Glutamatergic neuron (in vitro differentiated cells): ENCODE results near the gene CHRNA3. TPM values are rescaled to one million over a fixed set of nuclear protein-coding genes. Genes with fewer than 3 reads are reported as not detected.

Experiments used
- DNase-seq: peaks from one replicate; pipeline ENCODE4 v3.0.0; 2022
- H3K27ac Mint-ChIP-seq: one replicate; pipeline ENCODE4 v1.8.0; 2020; ENCODE audit warnings: mild to moderate bottlenecking, mixed read lengths, inconsistent platforms; ENCODE audit not compliant: unreplicated experiment
- H3K27me3 Mint-ChIP-seq: one replicate; pipeline ENCODE4 v1.8.0; 2020; ENCODE audit warnings: mild to moderate bottlenecking, moderate library complexity, mixed read lengths, inconsistent platforms; ENCODE audit not compliant: unreplicated experiment
- H3K36me3 Mint-ChIP-seq: one replicate; pipeline ENCODE4 v1.8.0; 2020; ENCODE audit warnings: mild to moderate bottlenecking, mixed read lengths, inconsistent platforms; ENCODE audit not compliant: unreplicated experiment
- H3K4me1 Mint-ChIP-seq: one replicate; pipeline ENCODE4 v1.8.0; 2020; ENCODE audit warnings: mild to moderate bottlenecking, low read depth, mixed read lengths, inconsistent platforms; ENCODE audit not compliant: unreplicated experiment
- H3K4me3 Mint-ChIP-seq: one replicate; pipeline ENCODE4 v1.8.0; 2020; ENCODE audit warnings: mild to moderate bottlenecking, mixed read lengths, inconsistent platforms; ENCODE audit not compliant: unreplicated experiment
- H3K9me3 Mint-ChIP-seq: one replicate; pipeline ENCODE4 v1.8.0; 2020; ENCODE audit warnings: mild to moderate bottlenecking, moderate library complexity, mixed read lengths, inconsistent platforms; ENCODE audit not compliant: unreplicated experiment
- total RNA-seq: library from RNA; stranded (reverse); fragmentation: NEBNext Ultra II Directional; extraction: Animal tissue kit (Norgen Biotek cat#: 25700); gene quantifications from one replicate; pipeline ENCODE4 v1.2.1, GENCODE V29; 2021; ENCODE audit not compliant: unreplicated experiment
- TF ChIP-seq, protein P1 (sequence below): fragments of 200-600 bp; sonication (generic); IDR thresholded peaks from one replicate; pipeline ENCODE4 v1.5.0; 2021; ENCODE audit not compliant: partially characterized antibody, unreplicated experiment

The CHRNA3 gene
- total RNA-seq, 1 donor from 2014 or later = 208 TPM

DNA sequence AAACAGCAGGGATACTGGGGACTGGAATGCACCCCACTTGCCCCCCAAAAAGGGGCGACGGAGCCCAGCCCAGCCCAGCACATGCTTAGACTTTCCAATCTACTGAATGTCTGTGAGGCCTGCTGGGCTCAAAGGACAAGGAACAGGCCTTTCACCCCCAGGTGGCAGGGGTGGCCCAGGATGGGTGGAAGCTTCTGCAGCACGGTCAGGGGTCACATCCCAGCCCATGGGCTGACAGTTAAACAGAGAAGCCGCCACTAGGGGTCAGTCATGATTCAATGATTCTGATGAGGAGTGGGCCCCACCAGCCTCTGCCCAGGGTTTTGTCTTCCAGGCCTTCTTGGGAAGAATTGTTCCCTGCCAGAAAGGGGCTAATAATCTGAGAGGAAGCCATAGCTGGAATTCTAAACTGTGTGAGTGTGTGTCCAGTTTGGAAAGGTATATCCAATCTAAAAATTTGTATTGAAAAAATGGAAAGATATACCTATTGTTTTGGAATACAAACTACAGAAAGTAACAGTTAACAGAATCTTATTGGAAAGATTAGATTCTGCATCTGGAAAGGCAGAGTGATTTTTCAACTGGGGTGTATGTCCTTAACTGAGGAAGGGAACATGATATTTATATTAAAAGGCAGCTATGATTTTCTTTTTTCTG lies 18.0 kb upstream of the CHRNA3 start:
- peaks cover 43% of the 10 kb centered on the region for H3K4me1 Mint-ChIP-seq
- H3K4me3 Mint-ChIP-seq = peak overlapping the region; percentile 69
- DNase-seq = peak; percentile 86
- H3K36me3 Mint-ChIP-seq = peaks cover 8% of the 10 kb centered on the region
- peaks cover 6% of the 10 kb centered on the region for H3K9me3 Mint-ChIP-seq
- H3K27ac Mint-ChIP-seq = no peak overlapping the region
- TF ChIP-seq, protein P1, sequence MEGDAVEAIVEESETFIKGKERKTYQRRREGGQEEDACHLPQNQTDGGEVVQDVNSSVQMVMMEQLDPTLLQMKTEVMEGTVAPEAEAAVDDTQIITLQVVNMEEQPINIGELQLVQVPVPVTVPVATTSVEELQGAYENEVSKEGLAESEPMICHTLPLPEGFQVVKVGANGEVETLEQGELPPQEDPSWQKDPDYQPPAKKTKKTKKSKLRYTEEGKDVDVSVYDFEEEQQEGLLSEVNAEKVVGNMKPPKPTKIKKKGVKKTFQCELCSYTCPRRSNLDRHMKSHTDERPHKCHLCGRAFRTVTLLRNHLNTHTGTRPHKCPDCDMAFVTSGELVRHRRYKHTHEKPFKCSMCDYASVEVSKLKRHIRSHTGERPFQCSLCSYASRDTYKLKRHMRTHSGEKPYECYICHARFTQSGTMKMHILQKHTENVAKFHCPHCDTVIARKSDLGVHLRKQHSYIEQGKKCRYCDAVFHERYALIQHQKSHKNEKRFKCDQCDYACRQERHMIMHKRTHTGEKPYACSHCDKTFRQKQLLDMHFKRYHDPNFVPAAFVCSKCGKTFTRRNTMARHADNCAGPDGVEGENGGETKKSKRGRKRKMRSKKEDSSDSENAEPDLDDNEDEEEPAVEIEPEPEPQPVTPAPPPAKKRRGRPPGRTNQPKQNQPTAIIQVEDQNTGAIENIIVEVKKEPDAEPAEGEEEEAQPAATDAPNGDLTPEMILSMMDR = peak; percentile 92
- peaks cover 5% of the 10 kb centered on the region for H3K27me3 Mint-ChIP-seq

DNA sequence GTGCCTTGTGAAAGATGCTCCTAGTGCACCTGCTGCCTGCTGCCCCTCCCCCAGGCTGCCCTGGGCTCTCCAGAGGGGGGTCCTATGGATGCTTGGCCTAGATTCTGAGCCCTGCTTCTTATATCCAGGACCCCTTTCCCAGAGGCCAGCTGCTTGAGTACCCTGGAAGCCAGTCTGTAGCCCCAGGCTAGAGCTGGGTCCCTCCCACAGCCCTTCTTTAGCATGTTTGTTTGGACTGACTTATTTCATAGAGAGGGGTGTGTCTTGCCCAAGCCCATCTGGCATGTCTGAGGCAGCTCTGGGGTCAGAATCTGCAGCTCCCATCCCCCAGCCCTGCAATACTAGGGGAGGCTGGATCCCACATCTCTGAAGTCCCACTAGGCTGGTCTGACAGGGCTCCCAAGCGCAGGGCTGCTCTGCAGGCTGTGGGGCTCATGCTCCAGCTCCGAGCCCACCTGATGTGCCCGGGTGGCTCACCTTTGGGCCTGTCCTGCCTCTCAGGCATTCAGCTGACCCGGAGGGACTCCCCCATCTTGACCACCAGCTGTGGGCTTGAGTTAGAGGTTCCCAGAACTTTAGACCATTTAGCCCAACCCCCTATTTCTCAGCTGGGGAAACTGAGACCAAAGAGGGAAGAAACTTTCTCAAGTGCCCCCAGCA lies 17.1 kb upstream of the CHRNA3 start:
- Mint-ChIP-seq H3K4me3 (peak overlapping the region; percentile 55), H3K9me3 (peaks cover 7% of the 10 kb centered on the region), H3K27me3 (peaks cover 6% of the 10 kb centered on the region), H3K4me1 (peaks cover 45% of the 10 kb centered on the region), H3K27ac (peak overlapping the region; percentile 62), H3K36me3 (peaks cover 17% of the 10 kb centered on the region)
- TF ChIP-seq, protein P1 = no peak
- peak; percentile 69 for DNase-seq

DNA sequence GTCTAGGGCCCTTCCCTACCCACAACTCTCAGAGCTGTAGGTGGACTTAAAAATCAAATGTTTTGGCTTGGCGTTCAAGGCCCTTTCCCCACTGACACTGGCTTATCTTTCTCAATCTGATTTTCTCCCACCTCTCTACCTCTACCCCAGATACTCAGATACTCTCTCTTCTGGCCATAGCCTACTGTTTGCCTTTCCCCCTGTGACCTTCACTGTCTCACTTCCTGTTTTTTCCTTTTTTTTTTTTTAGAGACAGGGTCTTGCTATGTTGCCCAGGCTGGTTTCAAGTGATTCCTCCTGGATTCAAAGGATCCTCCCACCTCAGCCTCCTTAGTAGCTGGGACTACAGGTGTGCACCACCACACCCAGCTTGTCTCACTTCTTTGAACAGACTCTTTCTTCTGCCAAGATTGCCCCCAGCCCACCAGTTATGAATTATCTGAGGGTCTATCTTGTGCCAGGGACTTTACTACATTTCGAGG lies 15.6 kb upstream of the CHRNA3 start:
- H3K36me3 Mint-ChIP-seq = peaks cover 29% of the 10 kb centered on the region
- H3K4me1 Mint-ChIP-seq = peaks cover 35% of the 10 kb centered on the region
- TF ChIP-seq, protein P1 = no peak
- H3K4me3 Mint-ChIP-seq = no peak overlapping the region
- peaks cover 8% of the 10 kb centered on the region for H3K9me3 Mint-ChIP-seq
- no peak for DNase-seq
- peak overlapping the region; percentile 18 for H3K27ac Mint-ChIP-seq
- H3K27me3 Mint-ChIP-seq = peaks cover 11% of the 10 kb centered on the region

DNA sequence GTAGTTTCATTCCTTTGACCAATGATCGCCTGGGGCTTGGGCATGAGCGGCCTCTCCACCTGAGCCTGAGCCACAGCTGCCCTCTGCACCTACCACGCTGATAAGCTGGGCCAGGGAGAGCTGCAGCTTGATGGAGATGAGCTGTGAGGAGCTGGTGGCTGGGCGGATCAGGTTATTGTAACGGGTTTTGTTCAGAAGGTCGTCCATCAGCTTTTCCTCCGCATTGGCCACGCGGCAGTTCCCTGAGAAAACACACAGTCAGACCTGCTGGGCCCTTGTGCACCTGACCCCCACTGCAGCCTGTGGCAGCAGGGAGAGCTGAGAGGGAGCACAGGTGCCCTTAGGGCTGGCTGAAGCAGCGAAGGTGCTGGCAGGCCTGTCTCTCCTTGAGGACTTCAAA lies 14.6 kb upstream of the CHRNA3 start:
- Mint-ChIP-seq H3K27ac (no peak overlapping the region), H3K9me3 (peaks cover 8% of the 10 kb centered on the region), H3K36me3 (peaks cover 31% of the 10 kb centered on the region), H3K27me3 (peaks cover 12% of the 10 kb centered on the region), H3K4me1 (peaks cover 35% of the 10 kb centered on the region), H3K4me3 (no peak overlapping the region)
- TF ChIP-seq, protein P1 = no peak
- DNase-seq = no peak
